AML-193 (cell line): ENCODE data around the gene ZNF791.
"Not testable (repeated sequence)": the region's sequence is repeated elsewhere in the genome, so short reads cannot be mapped to it uniquely, and the experiment has no call there.

ENCODE experiments used
- DNase-seq, 2 experiments: peaks; one replicate each; lab custom pipeline; 2025; lab: John Stamatoyannopoulos, UW

Gene ZNF791

GRCh38 chr19:12629215-12629614, 18.5 kb downstream of the ZNF791 start:
- DNase-seq, result no peak

GRCh38 chr19:12636631-12637030, 25.9 kb downstream of the ZNF791 start:
- DNase-seq, result no peak

- DNase-seq, result no peak
These were observed 28.0 kb downstream of the ZNF791 start for GRCh38 chr19:12638611-12639182.

- peak; percentile 69 to 80 for DNase-seq
These were observed 29.3 kb downstream of the ZNF791 start for GRCh38 chr19:12639901-12640613.

GRCh38 chr19:12641456-12641855, 30.7 kb downstream of the ZNF791 start:
- no peak for DNase-seq

- DNase-seq, result no peak
These were observed 31.8 kb downstream of the ZNF791 start for GRCh38 chr19:12642506-12642905.

GRCh38 chr19:12643716-12644115, 33.0 kb downstream of the ZNF791 start:
- not testable (repeated sequence) for DNase-seq

- no peak for DNase-seq
These were observed 35.8 kb downstream of the ZNF791 start for GRCh38 chr19:12646551-12646950.

GRCh38 chr19:12647047-12647446, 36.3 kb downstream of the ZNF791 start:
- no peak for DNase-seq

- DNase-seq, result no peak
These were observed 36.9 kb downstream of the ZNF791 start for GRCh38 chr19:12647490-12648071.

- DNase-seq, result no peak
These were observed 37.4 kb downstream of the ZNF791 start for GRCh38 chr19:12648088-12648487.

GRCh38 chr19:12649941-12650340, 39.2 kb downstream of the ZNF791 start:
- no peak for DNase-seq

- DNase-seq, result no peak
These were observed 41.5 kb downstream of the ZNF791 start for GRCh38 chr19:12652219-12652618.

GRCh38 chr19:12655546-12655945, 44.8 kb downstream of the ZNF791 start:
- DNase-seq, result no peak

GRCh38 chr19:12656899-12657571, 46.3 kb downstream of the ZNF791 start:
- DNase-seq, result no peak

- no peak for DNase-seq
These were observed 47.2 kb downstream of the ZNF791 start for GRCh38 chr19:12657966-12658365.

GRCh38 chr19:12660980-12661379, 50.3 kb downstream of the ZNF791 start:
- DNase-seq, result no peak

GRCh38 chr19:12664406-12665280, 53.9 kb downstream of the ZNF791 start:
- no peak for DNase-seq

GRCh38 chr19:12665281-12665573, 54.5 kb downstream of the ZNF791 start:
- DNase-seq, result peak; percentile 94 to 97

GRCh38 chr19:12665671-12666264, 55.0 kb downstream of the ZNF791 start:
- DNase-seq, result no peak

- DNase-seq, result peak; percentile 56 to 57
These were observed 55.7 kb downstream of the ZNF791 start, which contains the start of the genes MAN2B1 and WDR83 for GRCh38 chr19:12666265-12667048. TSS of gene MAN2B1 (minus strand) at chr19:12666742. CDS start at chr19:12666701, 41 bp downstream. TSS of gene WDR83 (plus strand) at chr19:12666807. CDS start at chr19:12669791, 2,984 bp downstream.
